ENCODE measurements around the gene CHMP4A.

DNA sequence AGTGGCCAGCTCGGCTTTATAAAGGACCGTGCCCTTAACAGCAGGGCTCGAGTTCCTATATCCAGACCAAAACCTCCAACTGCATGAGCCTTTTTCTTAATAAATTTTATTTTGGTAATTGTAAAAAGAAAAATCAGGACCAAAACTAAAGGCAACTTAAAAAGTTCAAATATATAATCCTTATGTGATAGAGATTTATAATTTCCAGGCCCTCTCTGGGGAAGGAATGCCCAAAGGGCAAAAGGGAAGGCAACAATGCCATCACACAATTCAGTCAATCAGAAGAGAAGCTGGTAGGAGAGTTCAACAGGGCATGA, 24.3 kb downstream of the CHMP4A start:
- TF ChIP-seq, protein P1, sequence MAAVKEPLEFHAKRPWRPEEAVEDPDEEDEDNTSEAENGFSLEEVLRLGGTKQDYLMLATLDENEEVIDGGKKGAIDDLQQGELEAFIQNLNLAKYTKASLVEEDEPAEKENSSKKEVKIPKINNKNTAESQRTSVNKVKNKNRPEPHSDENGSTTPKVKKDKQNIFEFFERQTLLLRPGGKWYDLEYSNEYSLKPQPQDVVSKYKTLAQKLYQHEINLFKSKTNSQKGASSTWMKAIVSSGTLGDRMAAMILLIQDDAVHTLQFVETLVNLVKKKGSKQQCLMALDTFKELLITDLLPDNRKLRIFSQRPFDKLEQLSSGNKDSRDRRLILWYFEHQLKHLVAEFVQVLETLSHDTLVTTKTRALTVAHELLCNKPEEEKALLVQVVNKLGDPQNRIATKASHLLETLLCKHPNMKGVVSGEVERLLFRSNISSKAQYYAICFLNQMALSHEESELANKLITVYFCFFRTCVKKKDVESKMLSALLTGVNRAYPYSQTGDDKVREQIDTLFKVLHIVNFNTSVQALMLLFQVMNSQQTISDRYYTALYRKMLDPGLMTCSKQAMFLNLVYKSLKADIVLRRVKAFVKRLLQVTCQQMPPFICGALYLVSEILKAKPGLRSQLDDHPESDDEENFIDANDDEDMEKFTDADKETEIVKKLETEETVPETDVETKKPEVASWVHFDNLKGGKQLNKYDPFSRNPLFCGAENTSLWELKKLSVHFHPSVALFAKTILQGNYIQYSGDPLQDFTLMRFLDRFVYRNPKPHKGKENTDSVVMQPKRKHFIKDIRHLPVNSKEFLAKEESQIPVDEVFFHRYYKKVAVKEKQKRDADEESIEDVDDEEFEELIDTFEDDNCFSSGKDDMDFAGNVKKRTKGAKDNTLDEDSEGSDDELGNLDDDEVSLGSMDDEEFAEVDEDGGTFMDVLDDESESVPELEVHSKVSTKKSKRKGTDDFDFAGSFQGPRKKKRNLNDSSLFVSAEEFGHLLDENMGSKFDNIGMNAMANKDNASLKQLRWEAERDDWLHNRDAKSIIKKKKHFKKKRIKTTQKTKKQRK (IDR thresholded peaks at IDR 0.05; ENCODE audit: borderline replicate concordance, low read depth, low read length): no peak
- TF ChIP-seq NCOA2 (IDR thresholded peaks at IDR 0.05; ENCODE audit: partially characterized antibody in 2 of 2): no peak

Data from K562 (cell line).